Right cardiac atrium (tissue), 5 donors: Measurements from ENCODE around the gene CD300LB. TPM values are rescaled to one million over a fixed set of nuclear protein-coding genes. Genes with fewer than 3 reads are reported as not detected.

Experiments used
- ATAC-seq, 2 donors: fragments of 200-7000 bp; cut with Tn5 transposase; one replicate each; pipeline versions ENCODE4 v1.8.0 to v1.9.1; 2020; ENCODE audit warnings: moderate library complexity in 2 of 2, mild to moderate bottlenecking in 1 of 2
- DNase-seq, 3 donors: peaks; one replicate each; pipeline ENCODE4 v3.0.0-alpha.2; 2020
- H3K27ac ChIP-seq: one replicate; pipeline ENCODE4 v1.5.1; 2013; ENCODE audit warnings: mild to moderate bottlenecking, low read length, control low read depth, moderate library complexity
- H3K27me3 ChIP-seq: one replicate; pipeline ENCODE4 v1.6.1; 2013; ENCODE audit not compliant: control insufficient read depth, insufficient read depth
- H3K4me1 ChIP-seq: one replicate; pipeline ENCODE4 v1.6.1; 2013; ENCODE audit warnings: low read length; ENCODE audit not compliant: control insufficient read depth, insufficient read depth
- H3K4me3 ChIP-seq: one replicate; pipeline ENCODE4 v1.5.1; 2013; ENCODE audit warnings: low read length, control low read depth
- H3K9me3 ChIP-seq: one replicate; pipeline ENCODE4 v1.6.1; 2013; ENCODE audit warnings: low read length; ENCODE audit not compliant: control insufficient read depth
- WGBS: extraction: QIAGEN DNeasy Blood & Tissue Kit; methylation state at CpG from one replicate; pipeline ENCODE4 v1.1.7; 2013; 5-methylcytosine and 5-hydroxymethylcytosine counted together
- intact Hi-C, 4 donors: fragments of 100-400 bp; cut with DNase I; formaldehyde crosslinking; loops; one replicate each; pipeline versions ENCODE4 v1.11.0 to v1.14.0; 2022 to 2023
- polyA plus RNA-seq: library from polyadenylated mRNA; stranded (reverse); fragments of 200-250 nt; gene quantifications from one replicate; pipeline ENCODE4 v1.2.3, GENCODE V29; 2013
- total RNA-seq, 4 donors: library from RNA; stranded (reverse); fragmentation: NEBNext Ultra II Directional; extraction: Animal tissue kit (Norgen Biotek cat#: 25700); gene quantifications; one replicate each; pipeline ENCODE4 v1.2.1, GENCODE V29; 2021
- donor health status: healthy with polysubstance abuse.
- donor health status: DM: no; HTN: yes; CAD: no.
- donor health status: DM: no; HTN: no; CAD: no.
- donor health status: DM: no; HTN: yes; CAD: no; lungs with severe emphysema.
- donor health status: DM: yes; HTN: yes; CAD: no.

The CD300LB gene
- total and polyA plus RNA-seq, 5 donors = 0.09 TPM; not detected in 3

DNA sequence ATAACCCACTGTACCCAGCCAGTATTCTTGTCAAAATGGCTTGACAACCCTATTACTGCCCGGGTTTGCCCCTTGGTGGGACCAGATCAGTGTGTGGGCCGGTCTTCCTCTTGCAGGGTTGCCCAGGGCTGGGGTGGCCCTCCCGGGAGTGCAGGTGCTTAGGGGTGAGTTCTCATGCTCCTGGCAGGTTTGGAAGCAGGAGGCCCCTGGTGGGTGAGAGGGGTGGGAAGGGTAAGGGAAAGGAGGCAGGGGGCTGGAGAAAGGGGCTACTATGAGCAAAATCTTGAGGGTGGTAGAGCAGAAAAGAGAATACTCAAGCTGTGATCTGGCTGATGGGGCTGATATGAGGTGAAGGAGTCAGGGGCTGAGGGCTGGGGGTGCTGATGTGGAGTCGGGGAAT lies 58.4 kb downstream of the CD300LB start:
- intact Hi-C loops = no loop called here
- DNase-seq = no peak

DNA sequence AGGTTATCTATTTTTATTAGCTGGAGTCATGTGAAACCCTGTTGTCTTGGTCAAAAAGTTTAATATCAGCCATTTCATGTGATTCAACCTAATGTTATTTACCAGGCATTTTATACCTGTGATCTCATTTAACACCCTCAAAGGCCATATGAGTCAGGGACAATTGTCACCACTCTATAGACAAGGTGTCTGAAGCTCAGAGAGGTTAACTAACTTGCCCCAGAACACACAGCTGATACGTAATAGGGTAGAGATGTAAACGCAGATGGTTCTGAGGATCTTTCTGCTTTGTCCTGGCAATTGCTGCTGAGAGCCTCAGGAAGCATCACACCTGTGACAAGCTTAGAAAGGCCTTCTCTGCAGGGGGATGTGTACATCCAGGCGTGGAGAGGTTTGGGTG lies 59.9 kb downstream of the CD300LB start:
- no peaks in the 10 kb centered on the region for H3K27me3 ChIP-seq
- intact Hi-C loops = no loop called here
- DNase-seq = no peak

More for the DNA sequence above, 58.4 kb downstream of the CD300LB start:
- ATAC-seq = no peak
- no peak overlapping the region for H3K4me3 ChIP-seq
- no peaks in the 10 kb centered on the region for H3K4me1 ChIP-seq
- no peak overlapping the region for H3K27ac ChIP-seq
- H3K27me3 ChIP-seq = no peaks in the 10 kb centered on the region
- no peaks in the 10 kb centered on the region for H3K9me3 ChIP-seq
- whole genome bisulfite sequencing = 83% methylated on average over 4 of the region's 4 CpGs

More for the DNA sequence above, 59.9 kb downstream of the CD300LB start:
- no peak for ATAC-seq
- H3K4me1 ChIP-seq = no peaks in the 10 kb centered on the region
- no peak overlapping the region for H3K4me3 ChIP-seq
- 88% methylated on average over 3 of the region's 3 CpGs for WGBS
- no peak overlapping the region for H3K27ac ChIP-seq
- H3K9me3 ChIP-seq = no peaks in the 10 kb centered on the region

Other genes starting within 250 kb of the CD300LB start
- under 1 TPM; 0.14 to 0.38 (median 0.25) TPM for gene KIF19, start 205.2 kb downstream of the CD300LB start, total RNA-seq
- 0.88 TPM for gene KIF19, start 205.2 kb downstream of the CD300LB start, polyA plus RNA-seq
- gene BTBD17, start 169.6 kb downstream of the CD300LB start, total RNA-seq = not detected
- gene BTBD17, start 169.6 kb downstream of the CD300LB start, polyA plus RNA-seq = not detected
- not detected for gene GPR142, start 164.0 kb downstream of the CD300LB start, total RNA-seq
- gene GPR142, start 164.0 kb downstream of the CD300LB start, polyA plus RNA-seq = not detected
- gene GPRC5C, start 99.4 kb downstream of the CD300LB start, total RNA-seq = 10 to 100 TPM; 27.3 to 40.8 (median 32.1) TPM
- gene GPRC5C, start 99.4 kb downstream of the CD300LB start, polyA plus RNA-seq = 26.5 TPM
- gene CD300A, start 64.8 kb downstream of the CD300LB start, total RNA-seq = 1 to 10 TPM; 4.8 to 5.7 (median 5.4) TPM
- gene CD300A, start 64.8 kb downstream of the CD300LB start, polyA plus RNA-seq = 2.2 TPM
- 1 to 10 TPM in 3 of 4 donors, under 1 TPM in 1; 0.62 to 2.1 (median 1.5) TPM for gene CD300C, start 14.6 kb upstream of the CD300LB start, total RNA-seq
- gene CD300C, start 14.6 kb upstream of the CD300LB start, polyA plus RNA-seq = 0.11 TPM
- not detected for gene CD300H, start 36.0 kb upstream of the CD300LB start, total RNA-seq
- not detected for gene CD300H, start 36.0 kb upstream of the CD300LB start, polyA plus RNA-seq
- gene CD300LD, start 60.8 kb upstream of the CD300LB start, total RNA-seq = not detected
- not detected for gene CD300LD, start 60.8 kb upstream of the CD300LB start, polyA plus RNA-seq
- under 1 TPM; 0.38 to 0.94 (median 0.67) TPM for gene CD300E, start 92.3 kb upstream of the CD300LB start, total RNA-seq
- 0.45 TPM for gene CD300E, start 92.3 kb upstream of the CD300LB start, polyA plus RNA-seq
- gene CD300LF, start 181.4 kb upstream of the CD300LB start, total RNA-seq = under 1 TPM in 3 of 4 donors, not detected in 1; 0.25 to 0.62 (median 0.34) TPM
- gene CD300LF, start 181.4 kb upstream of the CD300LB start, polyA plus RNA-seq = 0.05 TPM
- gene RAB37, start 205.8 kb upstream of the CD300LB start, total RNA-seq = 1 to 10 TPM; 1.1 to 3.4 (median 1.2) TPM
- gene RAB37, start 205.8 kb upstream of the CD300LB start, polyA plus RNA-seq = 1.5 TPM
- gene NHERF1, start 217.2 kb upstream of the CD300LB start, total RNA-seq = 10 to 100 TPM in 2 of 4 donors, 1 to 10 TPM in 2; 6.1 to 11.6 (median 9.7) TPM
- 7.2 TPM for gene NHERF1, start 217.2 kb upstream of the CD300LB start, polyA plus RNA-seq
- 10 to 100 TPM; 21.7 to 31.1 (median 25.0) TPM for gene NAT9, start 244.9 kb upstream of the CD300LB start, total RNA-seq
- 16.8 TPM for gene NAT9, start 244.9 kb upstream of the CD300LB start, polyA plus RNA-seq